Loucy (cell line): ENCODE results near the gene SP110.

ENCODE experiments used
- CTCF ChIP-seq: fragments of 200-600 bp; sonication (generic); conservative IDR thresholded peaks from 2 replicates; pipeline ENCODE4 v1.5.1; 2014; ENCODE audit warnings: mild to moderate bottlenecking, antibody characterized with exemption, low read length
- EZH2phosphoT487 ChIP-seq: fragments of 200-600 bp; IDR thresholded peaks from 2 replicates; pipeline ENCODE4 v1.6.1; 2018; ENCODE audit warnings: antibody characterized with exemption, mild to moderate bottlenecking, moderate library complexity, borderline replicate concordance

GRCh38 chr2:230137902-230138539 lies 81.8 kb downstream of the SP110 start:
- TF ChIP-seq CTCF (peak; percentile 33), EZH2phosphoT487 (no peak)
